Hepatocyte (in vitro differentiated cells): ENCODE results near the gene UBE2G1.

Source experiments
- CTCF ChIP-seq: fragments of 200-600 bp; sonication (generic); IDR thresholded peaks from 2 replicates; pipeline ENCODE4 v1.5.1; 2016; ENCODE audit warnings: antibody characterized with exemption, mild to moderate bottlenecking; ENCODE audit not compliant: poor library complexity
- EZH2 ChIP-seq: fragments of 200-600 bp; sonication (generic); IDR thresholded peaks from 2 replicates; pipeline ENCODE4 v1.6.1; 2016; ENCODE audit warnings: antibody characterized with exemption, mild to moderate bottlenecking, borderline replicate concordance
- EZH2phosphoT487 ChIP-seq: fragments of 200-600 bp; sonication (generic); IDR thresholded peaks from one replicate; pipeline ENCODE4 v1.6.1; 2018; ENCODE audit warnings: antibody characterized with exemption, mild to moderate bottlenecking, low read depth, moderate library complexity; ENCODE audit not compliant: unreplicated experiment, severe bottlenecking

- TF ChIP-seq EZH2phosphoT487 (no peak), CTCF (no peak), EZH2 (no peak)
These were observed 78.8 kb downstream of the UBE2G1 start for GRCh38 chr17:4287710-4288109.
